BE2C (cell line): Measurements from ENCODE around the gene TFEB.

Experiments used
- DNase-seq: peaks from one replicate; pipeline ENCODE4 v3.0.0-alpha.2; 2020
- H3K27me3 ChIP-seq: fragments of 250-450 bp; sonication (Bioruptor Pico); 2 replicates; pipeline ENCODE4 v1.5.1; 2020; ENCODE audit warnings: mild to moderate bottlenecking
- H3K36me3 ChIP-seq: fragments of 250-450 bp; sonication (Bioruptor Pico); 2 replicates; pipeline ENCODE4 v1.5.1; 2020; ENCODE audit warnings: mild to moderate bottlenecking
- H3K4me1 ChIP-seq: fragments of 250-450 bp; sonication (Bioruptor Pico); 2 replicates; pipeline ENCODE4 v1.5.1; 2020
- H3K4me3 ChIP-seq: 2 replicates; pipeline ENCODE4 v1.5.1; 2011; ENCODE audit warnings: low read depth, low read length
- H3K9me3 ChIP-seq: fragments of 250-450 bp; sonication (Bioruptor Pico); 2 replicates; pipeline ENCODE4 v1.5.1; 2020
- CTCF ChIP-seq: IDR thresholded peaks from 2 replicates; pipeline ENCODE4 v1.5.1; 2012; ENCODE audit warnings: mild to moderate bottlenecking, low read depth, low read length

Gene TFEB

GRCh38 chr6:41642960-41643898 is 92.2 kb downstream of the TFEB start:
- Histone ChIP-seq H3K4me3 (no peak overlapping the region), H3K36me3 (no peaks in the 10 kb centered on the region), H3K4me1 (no peaks in the 10 kb centered on the region), H3K27me3 (peaks cover 14% of the 10 kb centered on the region), H3K9me3 (no peaks in the 10 kb centered on the region)
- no peak for DNase-seq
- no peak for TF ChIP-seq CTCF

GRCh38 chr6:41642090-41642959 is 93.1 kb downstream of the TFEB start:
- H3K36me3 ChIP-seq = no peaks in the 10 kb centered on the region
- no peaks in the 10 kb centered on the region for H3K4me1 ChIP-seq
- H3K4me3 ChIP-seq = no peak overlapping the region
- H3K27me3 ChIP-seq = peaks cover 21% of the 10 kb centered on the region
- DNase-seq = no peak
- TF ChIP-seq CTCF = no peak
- H3K9me3 ChIP-seq = no peaks in the 10 kb centered on the region

GRCh38 chr6:41641352-41641925 is 94.0 kb downstream of the TFEB start:
- Histone ChIP-seq H3K9me3 (no peaks in the 10 kb centered on the region), H3K4me3 (no peak overlapping the region), H3K36me3 (no peaks in the 10 kb centered on the region), H3K27me3 (peaks cover 26% of the 10 kb centered on the region), H3K4me1 (no peaks in the 10 kb centered on the region)
- DNase-seq = no peak
- TF ChIP-seq CTCF = no peak

- H3K9me3 ChIP-seq = no peaks in the 10 kb centered on the region
- no peak overlapping the region for H3K4me3 ChIP-seq
- peaks cover 26% of the 10 kb centered on the region for H3K27me3 ChIP-seq
- H3K4me1 ChIP-seq = peaks cover under 1% of the 10 kb centered on the region; the same call in 1 of the 2 replicates
- no peak for TF ChIP-seq CTCF
- no peak for DNase-seq
- no peaks in the 10 kb centered on the region for H3K36me3 ChIP-seq
Measured at GRCh38 chr6:41640426-41640825, 95.0 kb downstream of the TFEB start.

- Histone ChIP-seq H3K4me1 (peaks cover 6% of the 10 kb centered on the region; the same call in 1 of the 2 replicates), H3K4me3 (no peak overlapping the region), H3K27me3 (peaks cover 26% of the 10 kb centered on the region), H3K9me3 (no peaks in the 10 kb centered on the region), H3K36me3 (no peaks in the 10 kb centered on the region)
- no peak for TF ChIP-seq CTCF
- DNase-seq = no peak
Measured at GRCh38 chr6:41639809-41640371, 95.5 kb downstream of the TFEB start.
